ENCODE results near the gene ADRB1.

DNA sequence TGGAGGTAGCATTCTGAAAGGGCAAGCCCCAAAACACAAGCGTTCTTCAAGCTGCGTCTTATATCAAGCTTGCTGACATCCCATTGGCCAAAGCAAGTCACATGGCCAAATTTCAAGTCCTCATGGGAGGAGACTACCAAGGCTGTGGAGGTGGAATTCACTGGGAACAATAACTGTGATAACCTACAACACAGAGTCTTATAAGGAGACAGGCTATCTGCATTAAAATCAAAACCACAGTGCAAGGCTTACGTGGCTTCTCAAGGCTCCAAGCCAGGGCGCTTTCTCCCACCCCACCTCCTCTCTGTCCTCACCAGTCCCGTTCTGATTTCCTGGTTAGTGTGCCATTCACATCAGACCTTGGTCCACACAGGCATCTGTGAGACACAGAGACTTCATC lies 39.4 kb downstream of the ADRB1 start:
- no peak for TF ChIP-seq CTCF (IDR thresholded peaks at IDR 0.05)
- TF ChIP-seq POLR2A (IDR thresholded peaks at IDR 0.05), result no peak
